ENCODE results near the gene SAMM50.

Gene SAMM50

DNA sequence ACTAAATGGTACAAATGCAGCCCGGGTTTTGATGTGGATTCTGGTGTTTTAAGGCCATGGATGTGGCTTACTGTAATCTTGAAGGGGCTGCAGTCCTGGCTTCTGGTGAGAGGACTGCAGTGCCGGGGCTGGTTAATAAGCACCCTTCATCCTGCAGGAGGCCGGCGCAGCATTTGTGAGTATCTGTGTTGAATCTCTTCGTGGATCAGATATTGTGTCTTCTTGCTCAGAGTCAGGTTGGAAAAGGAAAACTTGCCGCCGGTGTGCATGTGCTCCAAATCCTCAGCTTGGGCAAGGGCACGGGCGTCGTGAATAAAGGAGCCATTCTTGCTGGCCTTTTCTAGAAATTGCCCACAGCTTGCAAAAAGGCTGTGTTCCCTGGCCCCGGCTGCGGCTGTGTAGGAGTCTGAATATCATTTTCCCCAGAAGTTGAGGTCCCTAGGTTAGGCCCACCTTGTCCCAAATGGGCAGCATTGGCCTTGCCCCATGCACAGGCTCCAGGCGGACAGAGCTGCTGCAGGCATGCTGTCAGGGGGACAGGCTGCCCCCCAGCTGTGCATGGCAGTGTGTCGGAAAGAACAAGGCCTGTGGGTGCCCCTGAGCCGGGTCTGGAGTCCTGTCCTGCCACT, 39.9 kb downstream of the SAMM50 start:
- no peak overlapping the region for H3K27ac ChIP-seq
- TF ChIP-seq, protein P1, sequence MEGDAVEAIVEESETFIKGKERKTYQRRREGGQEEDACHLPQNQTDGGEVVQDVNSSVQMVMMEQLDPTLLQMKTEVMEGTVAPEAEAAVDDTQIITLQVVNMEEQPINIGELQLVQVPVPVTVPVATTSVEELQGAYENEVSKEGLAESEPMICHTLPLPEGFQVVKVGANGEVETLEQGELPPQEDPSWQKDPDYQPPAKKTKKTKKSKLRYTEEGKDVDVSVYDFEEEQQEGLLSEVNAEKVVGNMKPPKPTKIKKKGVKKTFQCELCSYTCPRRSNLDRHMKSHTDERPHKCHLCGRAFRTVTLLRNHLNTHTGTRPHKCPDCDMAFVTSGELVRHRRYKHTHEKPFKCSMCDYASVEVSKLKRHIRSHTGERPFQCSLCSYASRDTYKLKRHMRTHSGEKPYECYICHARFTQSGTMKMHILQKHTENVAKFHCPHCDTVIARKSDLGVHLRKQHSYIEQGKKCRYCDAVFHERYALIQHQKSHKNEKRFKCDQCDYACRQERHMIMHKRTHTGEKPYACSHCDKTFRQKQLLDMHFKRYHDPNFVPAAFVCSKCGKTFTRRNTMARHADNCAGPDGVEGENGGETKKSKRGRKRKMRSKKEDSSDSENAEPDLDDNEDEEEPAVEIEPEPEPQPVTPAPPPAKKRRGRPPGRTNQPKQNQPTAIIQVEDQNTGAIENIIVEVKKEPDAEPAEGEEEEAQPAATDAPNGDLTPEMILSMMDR (IDR thresholded peaks at IDR 0.05): no peak
- TF ChIP-seq ZFX (IDR thresholded peaks at IDR 0.05; ENCODE audit: borderline replicate concordance): no peak

DNA sequence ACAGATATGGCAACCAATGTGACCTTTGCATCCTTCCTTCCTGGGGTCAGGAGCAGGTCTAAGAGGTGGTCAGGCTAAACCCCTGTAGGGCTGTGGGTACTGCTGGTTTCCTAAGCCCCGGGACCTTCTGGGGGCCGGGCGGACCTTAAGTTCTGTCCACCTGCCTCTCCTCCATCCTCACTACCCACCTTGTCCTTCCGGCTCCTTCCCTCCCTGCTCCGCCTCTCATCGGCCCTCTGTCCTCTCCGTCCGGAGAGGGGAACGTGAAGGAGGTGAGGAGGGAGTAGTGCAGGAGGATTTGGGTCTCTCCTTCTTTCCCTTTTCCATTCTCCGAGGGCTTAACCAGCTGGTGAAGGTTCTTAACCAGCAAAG, 40.5 kb downstream of the SAMM50 start:
- no peak overlapping the region for H3K27ac ChIP-seq
- TF ChIP-seq ZFX (IDR thresholded peaks at IDR 0.05; ENCODE audit: borderline replicate concordance): no peak
- TF ChIP-seq, protein P1 (IDR thresholded peaks at IDR 0.05): no peak

DNA sequence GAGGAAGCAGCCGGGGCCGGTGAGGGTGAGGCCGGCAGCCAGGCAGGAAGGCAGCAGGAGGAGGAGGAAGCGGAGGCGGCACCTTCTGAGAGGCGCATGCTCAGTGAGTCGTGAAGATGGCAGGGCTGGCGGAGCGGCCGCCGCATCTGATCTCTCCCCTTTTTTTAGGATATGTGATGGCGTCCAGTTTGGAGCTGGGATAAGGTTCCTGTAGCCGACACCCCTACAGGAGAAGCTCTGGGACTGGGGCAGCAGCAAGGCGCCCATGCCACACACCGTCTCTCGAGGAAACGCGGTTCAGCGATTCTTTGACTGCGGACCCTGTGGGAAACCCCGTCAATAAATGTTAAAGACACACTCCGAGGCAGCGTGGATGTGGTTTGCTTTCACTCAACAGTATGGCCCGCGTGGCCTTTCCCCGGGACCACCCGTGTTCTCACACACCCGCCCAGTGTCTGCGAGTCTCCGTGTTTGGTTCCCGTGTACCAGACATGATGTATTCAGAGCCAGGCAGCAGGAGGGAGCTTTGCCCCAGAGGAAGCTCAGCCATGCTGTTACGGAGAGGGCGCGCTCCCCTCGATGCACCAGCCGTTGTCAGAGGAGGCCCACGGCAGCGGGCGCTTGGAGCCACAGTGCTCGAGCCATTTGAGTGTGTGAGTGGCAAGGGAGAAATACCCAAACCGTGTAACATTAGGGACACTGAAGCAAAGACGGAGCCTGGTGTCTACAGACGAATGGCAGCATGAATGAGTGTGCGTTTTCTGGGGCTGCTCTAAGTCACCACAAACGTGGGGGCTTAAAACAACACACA, 41.1 kb downstream of the SAMM50 start:
- H3K27ac ChIP-seq: no peak overlapping the region
- TF ChIP-seq, protein P1 (IDR thresholded peaks at IDR 0.05): no peak
- TF ChIP-seq ZFX (IDR thresholded peaks at IDR 0.05; ENCODE audit: borderline replicate concordance): no peak

DNA sequence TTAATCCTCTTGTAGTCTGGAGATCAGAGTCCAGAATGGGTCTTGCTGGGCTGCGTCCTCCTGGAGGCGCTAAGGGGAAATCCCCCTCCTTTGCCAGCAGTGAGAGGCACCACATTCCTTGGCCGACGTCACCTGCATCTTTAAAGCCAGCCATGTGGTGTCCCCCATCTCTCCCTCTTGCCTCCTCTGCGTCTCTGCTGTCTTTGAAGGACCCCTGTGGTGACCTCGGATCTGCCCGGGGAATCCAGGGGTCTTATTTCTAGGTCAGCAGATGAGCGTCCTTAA, 41.7 kb downstream of the SAMM50 start:
- no peak for TF ChIP-seq ZFX (IDR thresholded peaks at IDR 0.05; ENCODE audit: borderline replicate concordance)
- TF ChIP-seq, protein P1 (IDR thresholded peaks at IDR 0.05): no peak
- no peak overlapping the region for H3K27ac ChIP-seq

DNA sequence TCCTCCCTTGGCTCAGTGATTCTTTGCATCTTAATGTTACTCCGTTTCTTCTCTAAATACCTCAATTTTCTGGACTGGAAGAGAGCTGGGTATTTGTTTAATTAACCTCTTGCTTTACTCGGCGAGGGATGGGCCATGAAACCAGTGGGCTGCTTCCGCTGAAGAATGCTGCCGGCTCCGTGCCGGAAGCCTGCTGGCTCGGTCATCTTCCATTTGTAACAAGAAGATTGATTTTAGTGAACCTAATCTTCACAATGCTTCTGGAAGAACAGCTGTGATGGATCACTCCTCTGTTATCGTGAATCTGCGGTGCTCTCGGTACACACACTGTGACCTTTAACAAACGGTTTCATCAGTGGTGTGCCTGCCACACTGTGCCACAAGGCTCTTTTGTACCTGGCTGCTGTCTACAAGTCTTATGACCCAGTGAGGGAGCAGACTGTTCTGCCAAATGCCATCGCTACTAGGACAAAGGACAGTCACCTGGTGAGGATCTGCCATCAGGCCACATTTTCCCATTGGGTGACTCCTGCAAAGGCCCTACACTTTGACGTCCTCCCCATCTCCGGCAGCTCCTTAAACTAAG, 43.5 kb downstream of the SAMM50 start:
- no peak for TF ChIP-seq ZFX (IDR thresholded peaks at IDR 0.05; ENCODE audit: borderline replicate concordance)
- TF ChIP-seq, protein P1 (IDR thresholded peaks at IDR 0.05): no peak
- H3K27ac ChIP-seq: no peak overlapping the region

GRCh38 chr22:43999378-43999777, 44.1 kb downstream of the SAMM50 start:
- TF ChIP-seq, protein P1 (IDR thresholded peaks at IDR 0.05): no peak
- TF ChIP-seq ZFX (IDR thresholded peaks at IDR 0.05; ENCODE audit: borderline replicate concordance): no peak
- H3K27ac ChIP-seq: no peak overlapping the region

DNA sequence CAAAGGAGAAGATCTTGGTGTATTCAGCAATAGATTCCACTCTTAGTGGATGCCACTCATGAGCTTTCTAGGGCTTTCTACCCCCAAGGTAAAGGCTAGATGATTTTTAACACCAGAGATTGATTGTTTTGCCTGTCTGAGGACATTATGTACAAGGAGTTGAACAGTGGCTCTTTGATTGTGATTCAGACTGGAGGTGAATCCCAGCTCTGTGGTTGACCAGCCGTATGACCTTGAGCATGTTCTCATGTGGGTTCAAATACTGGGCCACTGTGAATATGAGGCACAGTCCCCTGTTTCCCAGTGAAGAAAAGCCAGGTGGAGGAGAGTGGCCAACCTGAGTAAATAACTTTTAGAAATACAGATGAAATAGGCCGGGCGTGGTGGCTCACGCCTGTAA, 44.9 kb downstream of the SAMM50 start:
- H3K27ac ChIP-seq: no peak overlapping the region
- no peak for TF ChIP-seq ZFX (IDR thresholded peaks at IDR 0.05; ENCODE audit: borderline replicate concordance)
- TF ChIP-seq, protein P1 (IDR thresholded peaks at IDR 0.05): no peak

All from 22Rv1 (cell line).